Measurements from ENCODE around the gene PDCD1.
"Not testable (repeated sequence)": the region's sequence is repeated elsewhere in the genome, so short reads cannot be mapped to it uniquely, and the experiment has no call there.

The PDCD1 gene

GRCh38 chr2:241814643-241815476 lies 43.8 kb downstream of the PDCD1 start:
- in situ Hi-C loops (cut with MboI; ENCODE audit: low sequenced_read_pairs) = no loop called here

DNA sequence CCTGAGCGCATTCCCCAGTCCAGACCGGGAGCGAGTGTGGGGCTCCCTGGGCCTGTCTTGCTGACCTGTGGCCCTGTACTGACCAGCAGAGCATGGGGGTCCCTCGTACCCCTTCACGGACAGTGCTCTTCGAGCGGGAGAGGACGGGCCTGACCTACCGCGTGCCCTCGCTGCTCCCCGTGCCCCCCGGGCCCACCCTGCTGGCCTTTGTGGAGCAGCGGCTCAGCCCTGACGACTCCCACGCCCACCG lies 44.4 kb downstream of the PDCD1 start:
- in situ Hi-C loops (cut with MboI; ENCODE audit: low sequenced_read_pairs) = no loop called here

DNA sequence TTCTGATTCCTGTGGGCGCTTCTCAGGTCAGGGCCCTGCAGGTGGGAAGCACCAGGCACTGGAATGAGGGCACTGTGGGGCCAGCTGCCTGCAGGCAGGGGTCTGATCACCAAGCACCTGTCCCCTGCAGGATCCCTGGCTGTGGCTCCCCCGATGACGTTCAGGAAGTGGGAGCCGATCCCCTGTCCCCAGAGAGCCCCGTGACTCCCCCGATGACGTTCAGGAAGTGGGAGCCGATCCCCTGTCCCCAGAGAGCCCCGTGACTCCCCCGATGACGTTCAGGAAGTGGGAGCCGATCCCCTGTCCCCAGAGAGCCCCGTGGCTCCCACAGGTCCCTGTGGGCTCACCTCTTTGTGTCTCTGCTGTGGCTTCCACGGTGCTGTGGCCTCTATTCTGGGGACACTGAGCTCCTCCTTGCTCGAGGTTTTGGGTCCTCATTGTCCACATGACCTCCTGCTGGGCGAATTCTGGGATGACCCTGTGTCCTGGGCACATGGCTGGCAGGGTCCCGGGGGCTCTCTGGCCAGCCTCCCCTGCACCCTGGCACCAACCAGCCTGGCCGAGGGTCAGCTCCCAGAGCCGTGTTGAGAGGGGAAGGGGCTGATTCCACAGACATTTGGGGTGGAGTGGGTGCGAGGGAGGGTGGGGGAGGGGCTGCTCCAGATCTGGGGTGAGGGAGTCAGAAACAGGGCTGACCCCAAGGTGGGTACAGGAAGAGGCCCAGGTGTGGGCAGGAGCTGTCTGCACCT lies 44.9 kb downstream of the PDCD1 start:
- in situ Hi-C loops (cut with MboI; ENCODE audit: low sequenced_read_pairs) = no loop called here

- in situ Hi-C loops (cut with MboI; ENCODE audit: low sequenced_read_pairs) = no loop called here
Observed at GRCh38 chr2:241812730-241813643, 45.7 kb downstream of the PDCD1 start.

- in situ Hi-C loops (cut with MboI; ENCODE audit: low sequenced_read_pairs) = no loop called here
Observed at GRCh38 chr2:241811952-241812729, 46.6 kb downstream of the PDCD1 start.

DNA sequence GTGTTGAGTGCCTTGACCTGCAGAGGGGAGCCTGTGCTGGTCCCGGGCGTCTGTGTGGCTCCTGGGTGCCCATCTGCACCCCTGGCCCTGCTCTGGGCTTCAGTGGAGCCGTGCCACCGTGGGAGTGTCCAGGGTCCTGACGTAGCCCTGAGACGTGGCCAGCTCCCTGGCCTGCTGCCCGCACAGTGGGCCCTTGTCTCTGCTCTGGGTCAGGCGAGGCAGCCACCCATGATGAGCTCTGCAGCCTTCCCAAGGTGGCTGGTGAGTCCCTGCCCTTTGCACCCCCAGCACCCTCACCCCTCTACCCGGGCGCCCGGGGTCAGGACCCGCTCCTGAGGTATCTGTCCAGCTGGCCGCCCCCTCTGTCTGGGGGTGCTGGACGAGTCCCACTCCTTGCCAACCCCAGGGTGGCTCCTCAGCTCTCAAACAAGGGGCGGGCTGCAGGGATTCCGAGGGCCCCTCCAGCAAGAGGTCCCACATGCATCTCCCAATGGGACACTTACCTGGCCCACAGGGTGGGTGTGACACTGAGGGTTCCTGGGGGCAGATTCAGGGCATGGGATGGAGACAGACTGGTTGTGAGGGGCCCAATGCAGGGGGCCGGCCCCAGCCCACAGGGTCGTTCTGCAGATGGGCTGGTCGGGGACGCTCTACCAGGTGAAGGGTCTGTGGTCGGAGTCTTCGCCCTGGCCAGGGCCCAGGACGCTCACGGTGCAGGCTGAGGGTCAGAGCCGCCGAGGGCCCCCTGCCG lies 47.3 kb downstream of the PDCD1 start:
- in situ Hi-C loops (cut with MboI; ENCODE audit: low sequenced_read_pairs) = no loop called here

DNA sequence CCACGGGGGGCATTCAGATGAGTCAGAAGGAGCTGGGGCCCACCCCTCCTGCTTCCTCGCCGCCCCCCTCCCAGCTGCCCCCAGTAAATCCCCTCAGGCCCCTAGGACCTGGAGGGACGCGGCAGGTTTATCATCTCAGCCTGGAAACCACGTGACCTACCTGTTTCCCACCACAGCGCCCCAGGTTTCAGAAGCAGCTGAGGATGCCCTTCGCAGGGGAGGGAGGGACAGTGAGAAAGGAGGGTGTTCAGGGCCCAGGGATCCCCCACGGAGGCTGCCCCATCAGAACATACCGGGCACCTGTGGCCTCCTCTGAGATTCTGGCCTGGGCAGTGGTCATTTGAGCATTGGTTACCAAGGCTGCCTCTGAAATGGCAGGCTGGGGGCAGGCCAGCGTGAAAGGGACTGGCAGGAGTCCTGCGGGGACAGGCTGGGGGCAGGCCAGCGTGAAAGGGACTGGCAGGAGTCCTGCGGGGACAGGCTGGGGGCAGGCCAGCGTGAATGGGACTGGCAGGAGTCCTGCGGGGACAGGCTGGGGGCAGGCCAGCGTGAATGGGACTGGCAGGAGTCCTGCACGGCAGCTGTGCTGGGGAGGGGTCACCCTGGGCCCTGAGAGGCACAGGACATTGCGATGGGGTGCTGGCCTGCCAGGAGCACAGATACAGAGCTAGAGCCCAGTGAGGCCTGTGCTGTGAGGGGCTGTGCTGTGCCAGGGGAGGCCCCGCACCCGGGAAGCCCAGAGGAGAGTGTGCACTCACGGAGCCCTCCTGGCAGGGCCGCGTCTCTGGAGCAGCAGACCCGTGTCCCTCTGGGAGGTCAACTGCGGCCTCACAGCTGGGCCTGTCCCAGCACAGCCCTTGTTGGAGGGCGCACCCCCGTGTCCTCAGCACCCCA lies 48.1 kb downstream of the PDCD1 start:
- in situ Hi-C loops (cut with MboI; ENCODE audit: low sequenced_read_pairs) = no loop called here

DNA sequence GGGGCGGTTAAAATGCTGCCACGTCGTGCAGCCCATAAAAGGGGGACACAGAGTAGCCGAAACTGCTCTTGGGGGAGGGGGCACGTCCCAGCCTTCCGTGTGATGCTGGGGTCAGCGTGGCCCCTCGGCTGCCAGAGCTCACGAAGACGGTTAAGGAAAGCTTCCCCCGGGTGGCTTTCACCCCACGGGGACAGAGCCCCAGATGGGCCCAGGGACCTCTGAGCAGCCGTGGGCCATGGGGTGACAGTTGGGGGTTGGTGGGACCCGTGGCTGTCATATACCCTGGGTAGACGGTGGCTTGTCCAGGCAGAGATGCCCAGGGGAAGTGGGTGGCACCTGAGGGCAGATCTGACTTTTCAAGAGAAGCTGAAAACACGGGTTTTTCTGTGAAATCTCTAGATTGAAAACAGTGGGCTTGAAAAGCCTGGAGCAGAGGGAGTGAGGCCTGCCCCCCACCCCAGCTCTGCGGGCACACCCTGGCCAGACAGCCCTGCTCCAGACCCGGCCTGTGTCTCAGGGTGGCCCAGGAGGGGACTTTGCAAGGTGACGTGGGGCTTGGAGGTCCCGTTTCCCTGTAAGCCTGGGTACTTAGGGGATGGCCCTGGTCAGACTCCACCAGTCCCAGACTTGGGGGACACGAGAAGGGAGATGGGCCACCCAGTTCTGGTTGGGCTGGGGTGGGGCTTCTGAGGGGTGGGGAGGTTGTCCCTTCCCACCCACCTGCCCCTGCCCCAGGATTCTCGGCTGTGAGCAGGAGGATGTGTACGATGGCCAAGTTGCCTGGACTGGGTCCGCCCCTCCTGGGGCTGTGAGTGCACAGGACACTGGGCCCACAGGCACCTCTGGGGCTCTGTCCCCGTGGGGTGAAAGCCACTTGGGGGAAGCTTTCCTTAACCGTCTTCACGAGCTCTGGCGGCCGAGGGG lies 49.0 kb downstream of the PDCD1 start:
- in situ Hi-C loops (cut with MboI; ENCODE audit: low sequenced_read_pairs) = no loop called here

- in situ Hi-C loops (cut with MboI; ENCODE audit: low sequenced_read_pairs) = no loop called here
Observed at GRCh38 chr2:241808721-241809382, 49.8 kb downstream of the PDCD1 start, which contains the start of gene NEU4. NEU4 (plus strand) TSS chr2:241809193; CDS start chr2:241814485, 5,292 bp downstream.

- in situ Hi-C loops (cut with MboI; ENCODE audit: low sequenced_read_pairs) = no loop called here
Observed at GRCh38 chr2:241808051-241808720, 50.5 kb downstream of the PDCD1 start.

GRCh38 chr2:241806217-241806616 lies 52.5 kb downstream of the PDCD1 start:
- in situ Hi-C loops (cut with MboI; ENCODE audit: low sequenced_read_pairs) = not testable (repeated sequence)

GRCh38 chr2:241804326-241805229 lies 54.1 kb downstream of the PDCD1 start:
- in situ Hi-C loops (cut with MboI; ENCODE audit: low sequenced_read_pairs) = no loop called here

DNA sequence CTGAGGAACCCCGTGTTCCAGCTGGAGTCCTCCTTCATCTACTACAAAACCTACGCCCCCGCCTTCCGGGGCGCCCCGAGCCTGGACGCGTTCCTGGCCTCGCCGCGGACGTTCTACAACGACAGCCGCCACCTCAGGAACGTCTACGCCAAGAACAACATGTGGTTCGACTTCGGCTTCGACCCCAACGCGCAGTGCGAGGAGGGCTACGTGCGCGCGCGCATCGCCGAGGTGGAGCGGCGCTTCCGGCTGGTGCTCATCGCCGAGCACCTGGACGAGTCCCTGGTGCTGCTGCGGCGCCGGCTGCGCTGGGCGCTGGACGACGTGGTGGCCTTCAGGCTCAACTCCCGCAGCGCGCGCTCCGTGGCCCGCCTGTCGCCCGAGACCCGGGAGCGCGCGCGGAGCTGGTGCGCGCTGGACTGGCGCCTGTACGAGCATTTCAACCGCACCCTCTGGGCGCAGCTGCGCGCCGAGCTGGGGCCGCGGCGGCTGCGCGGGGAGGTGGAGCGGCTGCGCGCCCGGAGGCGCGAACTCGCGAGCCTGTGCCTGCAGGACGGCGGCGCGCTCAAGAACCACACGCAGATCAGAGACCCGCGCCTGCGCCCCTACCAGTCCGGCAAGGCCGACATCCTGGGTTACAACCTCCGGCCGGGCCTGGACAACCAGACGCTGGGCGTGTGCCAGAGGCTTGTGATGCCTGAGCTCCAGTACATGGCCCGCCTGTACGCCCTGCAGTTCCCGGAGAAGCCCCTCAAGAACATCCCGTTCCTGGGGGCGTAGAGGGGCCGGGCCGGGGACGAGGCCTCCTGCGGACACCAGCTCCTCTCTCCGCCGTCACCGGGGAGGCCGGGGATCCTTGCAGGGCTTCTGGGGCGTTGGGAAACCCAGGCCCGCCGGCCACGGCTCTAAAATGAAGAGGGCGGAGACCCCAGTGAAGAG lies 55.0 kb downstream of the PDCD1 start:
- in situ Hi-C loops (cut with MboI; ENCODE audit: low sequenced_read_pairs) = no loop called here

GRCh38 chr2:241802421-241803318 lies 56.0 kb downstream of the PDCD1 start:
- in situ Hi-C loops (cut with MboI; ENCODE audit: low sequenced_read_pairs) = no loop called here

All from hTERT RPE-1 (cell line).